HL-60 (cell line): ENCODE results near the gene CREB3L4.
"Not testable (repeated sequence)": the region's sequence is repeated elsewhere in the genome, so short reads cannot be mapped to it uniquely, and the experiment has no call there.

ENCODE experiments used
- DNase-seq, 2 experiments: peaks; one replicate each; pipeline ENCODE4 v3.0.0-alpha.2; 2010 to 2020; ENCODE audit warnings: low read depth in 1 of 2, low spot score in 1 of 2
- H3K27ac ChIP-seq: fragments of 250-450 bp; sonication (Bioruptor Pico); replicated peaks from 2 replicates; pipeline ENCODE4 v1.5.1; 2020; ENCODE audit warnings: mild to moderate bottlenecking, moderate library complexity
- H3K27me3 ChIP-seq: fragments of 250-450 bp; sonication (Bioruptor Pico); 2 replicates; pipeline ENCODE4 v1.5.1; 2021; ENCODE audit warnings: mild to moderate bottlenecking, moderate library complexity; ENCODE audit not compliant: insufficient read depth, poor library complexity, severe bottlenecking
- H3K4me3 ChIP-seq: replicated peaks from 2 replicates; pipeline ENCODE4 v1.5.1; 2011; ENCODE audit warnings: mild to moderate bottlenecking, control low read depth, low read length; ENCODE audit not compliant: insufficient read depth
- GABPA ChIP-seq: IDR thresholded peaks from 2 replicates; pipeline ENCODE4 v1.6.1; 2012; ENCODE audit warnings: low read depth
- POLR2AphosphoS5 ChIP-seq: IDR thresholded peaks from 2 replicates; pipeline ENCODE4 v1.6.1; 2012; ENCODE audit warnings: low read depth
- SPI1 ChIP-seq: IDR thresholded peaks from 2 replicates; pipeline ENCODE4 v1.6.1; 2012; ENCODE audit warnings: low read depth, mild to moderate bottlenecking, borderline replicate concordance
- TF ChIP-seq, protein P1 (sequence below): IDR thresholded peaks from 2 replicates; pipeline ENCODE4 v1.6.1; 2012; ENCODE audit warnings: low read depth; ENCODE audit not compliant: insufficient replicate concordance
- TF ChIP-seq, protein P2 (sequence below): IDR thresholded peaks from one replicate; pipeline ENCODE4 v1.5.1; 2011; ENCODE audit warnings: low read length, control low read depth, inconsistent platforms; ENCODE audit not compliant: insufficient read depth

CREB3L4 gene

DNA sequence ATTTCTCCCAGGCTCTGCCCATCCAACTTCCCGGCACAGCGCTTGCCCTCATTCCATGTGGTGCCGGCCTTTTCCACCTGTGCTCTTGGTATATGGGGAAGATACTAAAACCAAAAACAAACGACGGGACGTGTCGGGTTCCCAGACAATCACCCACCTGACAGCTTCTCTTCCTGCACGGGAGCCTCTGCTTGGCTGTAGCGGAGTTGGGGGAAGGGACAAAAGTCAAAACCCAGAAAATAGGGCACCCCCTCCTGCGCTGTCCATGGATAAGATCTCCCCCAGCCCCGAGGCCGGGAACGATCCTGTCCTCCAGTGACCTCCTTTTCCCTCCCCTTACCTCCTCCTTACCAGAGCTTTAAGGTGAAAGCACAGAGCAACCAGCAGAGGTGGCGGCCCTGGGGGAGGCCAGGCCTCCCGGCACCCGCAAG lies 9.1 kb downstream of the CREB3L4 start:
- no peak for TF ChIP-seq GABPA
- TF ChIP-seq SPI1: no peak
- TF ChIP-seq, protein P1, sequence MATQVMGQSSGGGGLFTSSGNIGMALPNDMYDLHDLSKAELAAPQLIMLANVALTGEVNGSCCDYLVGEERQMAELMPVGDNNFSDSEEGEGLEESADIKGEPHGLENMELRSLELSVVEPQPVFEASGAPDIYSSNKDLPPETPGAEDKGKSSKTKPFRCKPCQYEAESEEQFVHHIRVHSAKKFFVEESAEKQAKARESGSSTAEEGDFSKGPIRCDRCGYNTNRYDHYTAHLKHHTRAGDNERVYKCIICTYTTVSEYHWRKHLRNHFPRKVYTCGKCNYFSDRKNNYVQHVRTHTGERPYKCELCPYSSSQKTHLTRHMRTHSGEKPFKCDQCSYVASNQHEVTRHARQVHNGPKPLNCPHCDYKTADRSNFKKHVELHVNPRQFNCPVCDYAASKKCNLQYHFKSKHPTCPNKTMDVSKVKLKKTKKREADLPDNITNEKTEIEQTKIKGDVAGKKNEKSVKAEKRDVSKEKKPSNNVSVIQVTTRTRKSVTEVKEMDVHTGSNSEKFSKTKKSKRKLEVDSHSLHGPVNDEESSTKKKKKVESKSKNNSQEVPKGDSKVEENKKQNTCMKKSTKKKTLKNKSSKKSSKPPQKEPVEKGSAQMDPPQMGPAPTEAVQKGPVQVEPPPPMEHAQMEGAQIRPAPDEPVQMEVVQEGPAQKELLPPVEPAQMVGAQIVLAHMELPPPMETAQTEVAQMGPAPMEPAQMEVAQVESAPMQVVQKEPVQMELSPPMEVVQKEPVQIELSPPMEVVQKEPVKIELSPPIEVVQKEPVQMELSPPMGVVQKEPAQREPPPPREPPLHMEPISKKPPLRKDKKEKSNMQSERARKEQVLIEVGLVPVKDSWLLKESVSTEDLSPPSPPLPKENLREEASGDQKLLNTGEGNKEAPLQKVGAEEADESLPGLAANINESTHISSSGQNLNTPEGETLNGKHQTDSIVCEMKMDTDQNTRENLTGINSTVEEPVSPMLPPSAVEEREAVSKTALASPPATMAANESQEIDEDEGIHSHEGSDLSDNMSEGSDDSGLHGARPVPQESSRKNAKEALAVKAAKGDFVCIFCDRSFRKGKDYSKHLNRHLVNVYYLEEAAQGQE: no peak
- TF ChIP-seq, protein P2, sequence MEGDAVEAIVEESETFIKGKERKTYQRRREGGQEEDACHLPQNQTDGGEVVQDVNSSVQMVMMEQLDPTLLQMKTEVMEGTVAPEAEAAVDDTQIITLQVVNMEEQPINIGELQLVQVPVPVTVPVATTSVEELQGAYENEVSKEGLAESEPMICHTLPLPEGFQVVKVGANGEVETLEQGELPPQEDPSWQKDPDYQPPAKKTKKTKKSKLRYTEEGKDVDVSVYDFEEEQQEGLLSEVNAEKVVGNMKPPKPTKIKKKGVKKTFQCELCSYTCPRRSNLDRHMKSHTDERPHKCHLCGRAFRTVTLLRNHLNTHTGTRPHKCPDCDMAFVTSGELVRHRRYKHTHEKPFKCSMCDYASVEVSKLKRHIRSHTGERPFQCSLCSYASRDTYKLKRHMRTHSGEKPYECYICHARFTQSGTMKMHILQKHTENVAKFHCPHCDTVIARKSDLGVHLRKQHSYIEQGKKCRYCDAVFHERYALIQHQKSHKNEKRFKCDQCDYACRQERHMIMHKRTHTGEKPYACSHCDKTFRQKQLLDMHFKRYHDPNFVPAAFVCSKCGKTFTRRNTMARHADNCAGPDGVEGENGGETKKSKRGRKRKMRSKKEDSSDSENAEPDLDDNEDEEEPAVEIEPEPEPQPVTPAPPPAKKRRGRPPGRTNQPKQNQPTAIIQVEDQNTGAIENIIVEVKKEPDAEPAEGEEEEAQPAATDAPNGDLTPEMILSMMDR: no peak
- TF ChIP-seq POLR2AphosphoS5: no peak
- Histone ChIP-seq H3K27me3 (no peaks in the 10 kb centered on the region), H3K4me3 (peak overlapping the region; percentile 77), H3K27ac (peak overlapping the region; percentile 86)
- no peak for DNase-seq

DNA sequence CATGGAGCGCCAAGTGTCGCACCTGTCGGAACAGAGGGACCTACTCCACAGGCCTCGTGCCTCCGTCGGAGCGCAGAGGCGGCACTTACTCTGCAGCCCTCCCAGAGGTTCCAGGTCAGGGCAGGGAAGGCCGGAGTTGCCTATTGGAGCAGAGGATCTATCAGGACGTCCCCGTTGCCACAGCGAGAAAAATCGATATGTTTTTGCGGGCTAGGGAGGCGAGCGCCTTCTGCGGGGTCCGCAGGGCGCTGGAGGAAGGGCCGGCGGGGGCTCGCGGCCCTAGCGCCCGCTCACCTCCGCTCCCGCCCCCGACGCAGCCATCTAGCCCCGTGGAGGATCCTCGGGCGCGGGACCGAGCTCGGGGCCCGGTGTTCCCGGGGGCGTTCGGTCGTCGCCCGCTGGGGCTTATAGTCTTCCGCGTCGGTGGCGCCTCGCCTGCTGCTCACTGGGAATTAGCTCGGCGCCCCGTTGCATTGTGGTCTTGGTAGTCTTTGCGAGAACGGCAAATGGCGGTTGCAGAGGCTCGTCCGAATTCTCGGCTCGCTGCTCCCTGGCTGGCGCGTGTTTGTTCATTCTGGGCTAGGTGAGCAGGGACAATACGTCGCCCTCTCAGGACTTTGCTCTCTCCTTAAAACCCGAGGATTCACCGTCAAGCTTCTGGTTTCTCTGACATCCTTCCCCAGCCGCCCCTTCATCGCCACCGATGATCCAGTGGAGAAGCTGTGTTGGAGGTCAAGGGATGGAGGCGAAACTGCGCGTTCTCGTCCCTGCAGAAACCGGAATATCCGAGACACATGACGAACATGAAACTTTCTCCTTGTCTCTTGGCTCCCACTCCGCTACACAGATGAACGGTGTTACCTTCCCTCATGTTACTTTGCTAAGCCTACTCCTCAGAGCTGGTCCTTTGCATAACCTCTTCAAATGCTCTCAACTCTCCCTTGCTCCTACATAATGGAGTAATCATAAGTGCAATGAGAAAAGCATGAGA lies 9.8 kb downstream of the CREB3L4 start, which contains the start of gene JTB:
TSS of gene JTB (minus strand) at position 425 of the 991 bp plus-strand sequence. CDS start at position 3, 422 bp downstream.
- peak within 1 kb of the TSS; percentile 77 for H3K4me3 ChIP-seq
- H3K27me3 ChIP-seq: no peaks in the 10 kb centered on the region
- peak within 1 kb of the TSS; percentile 86 for H3K27ac ChIP-seq

DNA sequence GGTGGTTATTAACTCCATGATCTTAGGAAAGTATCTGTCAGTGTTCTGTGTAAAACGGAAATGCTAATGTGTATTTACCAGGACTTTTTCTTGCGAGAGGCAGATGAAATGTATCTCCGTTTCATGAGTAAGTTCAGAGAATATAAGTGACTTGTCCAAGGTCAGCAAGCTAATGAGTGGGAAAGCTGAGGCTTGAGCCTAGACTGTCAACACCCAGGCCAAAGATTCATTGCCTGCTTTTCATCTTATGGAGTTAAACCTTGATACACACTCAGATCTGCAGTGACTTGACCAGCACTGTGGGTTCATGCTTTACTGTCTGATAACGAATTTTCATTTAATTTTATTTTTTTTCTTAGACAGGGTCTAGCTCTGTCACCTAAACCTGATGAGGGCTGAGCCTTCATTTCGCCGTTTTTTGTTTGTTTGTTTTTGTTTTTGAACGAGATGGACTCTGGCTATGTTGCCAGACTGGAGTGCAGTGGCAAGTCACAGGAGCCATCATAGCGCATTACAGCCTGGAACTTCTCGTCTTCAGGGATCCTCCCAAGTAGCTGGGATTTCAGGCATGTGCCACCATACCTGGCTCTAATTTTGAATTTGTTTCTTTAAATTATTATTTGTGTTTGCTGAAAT lies 10.7 kb downstream of the CREB3L4 start:
- Histone ChIP-seq H3K27me3 (no peaks in the 10 kb centered on the region), H3K4me3 (peak overlapping the region; percentile 77), H3K27ac (peak overlapping the region; percentile 86)
- TF ChIP-seq, protein P1: no peak
- TF ChIP-seq POLR2AphosphoS5 (no peak), SPI1 (no peak), GABPA (no peak)
- TF ChIP-seq, protein P2: no peak
- DNase-seq: no peak

More for the DNA sequence above, 9.8 kb downstream of the CREB3L4 start, which contains the start of gene JTB:
- TF ChIP-seq, protein P1: peak; percentile 60
- TF ChIP-seq POLR2AphosphoS5 (peak; percentile 70), GABPA (0 out of 2 replicates have a peak, but pooled peaks have one; percentile 4)
- TF ChIP-seq, protein P2: no peak
- peak; percentile 84 to 91 for DNase-seq

DNA sequence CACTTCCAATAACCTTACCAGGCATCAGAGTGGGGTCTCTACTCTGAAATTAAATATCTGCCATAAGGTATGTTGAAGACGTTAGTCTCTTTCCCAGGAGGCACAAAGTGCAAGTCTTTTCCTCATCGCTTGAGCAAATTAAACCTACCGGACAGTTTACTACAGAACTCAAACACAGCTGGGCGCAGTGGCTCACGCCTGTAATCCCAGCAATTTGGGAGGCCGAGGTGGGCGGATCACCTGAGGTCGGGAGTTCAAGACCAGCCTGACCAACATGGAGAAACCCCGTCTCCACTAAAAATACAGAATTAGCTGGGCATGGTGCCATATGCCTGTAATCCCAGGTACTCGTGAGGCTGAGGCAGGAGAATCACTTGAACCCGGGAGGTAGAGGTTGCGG lies 11.4 kb downstream of the CREB3L4 start:
- not testable (repeated sequence) for DNase-seq, H3K27ac ChIP-seq

More for the DNA sequence above, 11.4 kb downstream of the CREB3L4 start:
- not testable (repeated sequence) for H3K4me3 ChIP-seq, H3K27me3 ChIP-seq
